Measurements from ENCODE around the gene MLPH. TPM values are rescaled to one million over a fixed set of nuclear protein-coding genes. Genes with fewer than 3 reads are reported as not detected.

The MLPH gene
- total RNA-seq, 1 donor from 2014 or later = 91.0 TPM

DNA sequence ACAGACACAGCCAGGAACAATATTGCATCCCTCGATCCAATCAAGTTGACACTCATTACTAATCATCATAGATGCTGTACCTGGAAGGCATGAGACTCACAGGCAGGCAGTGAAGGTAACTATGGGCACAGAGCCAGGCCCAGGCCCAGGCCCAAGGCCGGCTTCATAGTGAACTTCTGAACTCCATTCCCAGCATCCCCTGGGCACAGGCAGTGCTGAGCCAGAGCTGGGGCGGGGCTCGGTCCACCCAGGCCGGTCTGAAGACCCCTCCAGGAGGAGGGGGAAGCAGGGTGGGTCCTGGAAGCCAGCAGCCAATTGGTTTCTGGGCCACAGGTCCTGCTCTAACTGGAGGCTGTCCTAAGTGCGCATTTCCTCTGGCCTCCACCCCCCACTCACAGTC, 37.6 kb downstream of the MLPH start:
- H3K27ac ChIP-seq = no peak overlapping the region
- H3K4me1 ChIP-seq = no peaks in the 10 kb centered on the region
- H3K4me3 ChIP-seq = no peak overlapping the region
- H3K27me3 ChIP-seq = no peaks in the 10 kb centered on the region
- H3K36me3 ChIP-seq = no peaks in the 10 kb centered on the region
- DNase-seq (ENCODE audit: low spot score in 2 of 2) = no peak
- H3K9me3 ChIP-seq = no peaks in the 10 kb centered on the region
- intact Hi-C loops (cut with DNase I) = no loop called here
- TF ChIP-seq, protein P1, sequence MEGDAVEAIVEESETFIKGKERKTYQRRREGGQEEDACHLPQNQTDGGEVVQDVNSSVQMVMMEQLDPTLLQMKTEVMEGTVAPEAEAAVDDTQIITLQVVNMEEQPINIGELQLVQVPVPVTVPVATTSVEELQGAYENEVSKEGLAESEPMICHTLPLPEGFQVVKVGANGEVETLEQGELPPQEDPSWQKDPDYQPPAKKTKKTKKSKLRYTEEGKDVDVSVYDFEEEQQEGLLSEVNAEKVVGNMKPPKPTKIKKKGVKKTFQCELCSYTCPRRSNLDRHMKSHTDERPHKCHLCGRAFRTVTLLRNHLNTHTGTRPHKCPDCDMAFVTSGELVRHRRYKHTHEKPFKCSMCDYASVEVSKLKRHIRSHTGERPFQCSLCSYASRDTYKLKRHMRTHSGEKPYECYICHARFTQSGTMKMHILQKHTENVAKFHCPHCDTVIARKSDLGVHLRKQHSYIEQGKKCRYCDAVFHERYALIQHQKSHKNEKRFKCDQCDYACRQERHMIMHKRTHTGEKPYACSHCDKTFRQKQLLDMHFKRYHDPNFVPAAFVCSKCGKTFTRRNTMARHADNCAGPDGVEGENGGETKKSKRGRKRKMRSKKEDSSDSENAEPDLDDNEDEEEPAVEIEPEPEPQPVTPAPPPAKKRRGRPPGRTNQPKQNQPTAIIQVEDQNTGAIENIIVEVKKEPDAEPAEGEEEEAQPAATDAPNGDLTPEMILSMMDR (IDR thresholded peaks at IDR 0.05) = no peak

DNA sequence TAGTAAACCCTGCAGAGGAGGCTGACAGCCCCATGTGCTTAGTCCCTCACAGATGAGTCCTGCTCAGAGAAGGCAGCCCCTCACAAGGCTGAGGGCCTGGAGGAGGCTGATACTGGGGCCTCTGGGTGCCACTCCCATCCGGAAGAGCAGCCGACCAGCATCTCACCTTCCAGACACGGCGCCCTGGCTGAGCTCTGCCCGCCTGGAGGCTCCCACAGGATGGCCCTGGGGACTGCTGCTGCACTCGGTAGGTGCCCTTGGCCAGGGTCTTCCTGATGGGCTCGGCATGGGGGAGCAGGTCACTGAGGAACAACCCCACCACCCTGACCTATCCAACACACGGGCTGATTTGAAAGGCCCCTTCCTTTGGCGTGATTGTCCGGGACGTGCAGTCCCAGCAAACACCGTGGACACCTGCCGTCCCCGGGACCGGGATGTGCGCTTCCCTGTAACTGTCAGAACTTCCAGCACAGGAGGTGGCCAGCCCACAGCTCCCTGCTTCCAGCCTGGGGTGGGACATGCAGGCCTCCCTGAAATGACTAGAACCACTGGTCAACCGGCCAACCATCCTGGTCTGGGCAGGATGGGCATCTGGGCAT, 38.6 kb downstream of the MLPH start:
- no peaks in the 10 kb centered on the region for H3K27me3 ChIP-seq
- H3K4me3 ChIP-seq = no peak overlapping the region
- DNase-seq (ENCODE audit: low spot score in 2 of 2) = no peak
- H3K27ac ChIP-seq = no peak overlapping the region
- no peaks in the 10 kb centered on the region for H3K36me3 ChIP-seq
- H3K4me1 ChIP-seq = no peaks in the 10 kb centered on the region
- TF ChIP-seq, protein P1 (IDR thresholded peaks at IDR 0.05) = no peak
- H3K9me3 ChIP-seq = no peaks in the 10 kb centered on the region
- intact Hi-C loops (cut with DNase I) = no loop called here

DNA sequence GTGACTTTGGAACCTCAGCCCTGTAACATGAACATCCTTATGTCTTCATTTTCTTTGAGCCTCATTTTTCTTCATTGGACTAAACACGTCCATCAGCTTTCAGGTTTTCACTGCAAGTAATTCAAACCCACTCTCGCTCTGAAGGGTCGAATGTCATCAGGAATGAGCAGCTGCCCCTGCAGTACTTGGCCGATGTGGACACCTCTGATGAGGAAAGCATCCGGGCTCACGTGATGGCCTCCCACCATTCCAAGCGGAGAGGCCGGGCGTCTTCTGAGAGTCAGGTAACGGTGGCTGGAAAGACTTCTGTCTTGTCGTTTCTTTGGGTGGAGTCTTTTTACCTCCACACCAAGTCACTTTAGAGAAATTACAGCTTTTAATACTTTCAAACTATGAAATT, 40.2 kb downstream of the MLPH start:
- intact Hi-C loops (cut with DNase I) = no loop called here
- H3K4me3 ChIP-seq = no peak overlapping the region
- H3K36me3 ChIP-seq = no peaks in the 10 kb centered on the region
- H3K4me1 ChIP-seq = no peaks in the 10 kb centered on the region
- no peaks in the 10 kb centered on the region for H3K27me3 ChIP-seq
- H3K27ac ChIP-seq = no peak overlapping the region
- TF ChIP-seq, protein P1 (IDR thresholded peaks at IDR 0.05) = no peak
- no peak for DNase-seq (ENCODE audit: low spot score in 2 of 2)
- no peaks in the 10 kb centered on the region for H3K9me3 ChIP-seq

DNA sequence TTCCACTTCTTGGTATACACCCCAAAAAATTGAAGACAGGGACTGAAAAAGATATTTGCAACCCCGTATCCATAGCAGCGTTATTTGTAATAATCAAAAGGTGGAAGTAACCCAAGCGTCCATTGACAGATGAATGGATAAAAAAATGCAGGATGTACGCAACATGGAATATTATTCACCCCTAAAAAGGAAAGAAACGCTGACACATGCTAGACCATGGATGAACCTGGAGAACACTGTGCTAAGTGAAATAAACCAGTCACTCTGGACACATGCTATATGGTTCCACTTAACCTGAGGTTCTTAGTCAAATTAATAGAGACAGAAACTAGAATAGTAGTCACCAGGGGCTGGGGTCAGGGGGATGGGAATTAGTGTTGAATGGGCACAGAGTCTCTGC, 40.7 kb downstream of the MLPH start:
- Histone ChIP-seq H3K9me3 (no peaks in the 10 kb centered on the region), H3K4me1 (no peaks in the 10 kb centered on the region), H3K27me3 (no peaks in the 10 kb centered on the region), H3K36me3 (no peaks in the 10 kb centered on the region), H3K4me3 (no peak overlapping the region), H3K27ac (no peak overlapping the region)
- TF ChIP-seq, protein P1 (IDR thresholded peaks at IDR 0.05) = no peak
- no peak for DNase-seq (ENCODE audit: low spot score in 2 of 2)
- intact Hi-C loops (cut with DNase I) = no loop called here

DNA sequence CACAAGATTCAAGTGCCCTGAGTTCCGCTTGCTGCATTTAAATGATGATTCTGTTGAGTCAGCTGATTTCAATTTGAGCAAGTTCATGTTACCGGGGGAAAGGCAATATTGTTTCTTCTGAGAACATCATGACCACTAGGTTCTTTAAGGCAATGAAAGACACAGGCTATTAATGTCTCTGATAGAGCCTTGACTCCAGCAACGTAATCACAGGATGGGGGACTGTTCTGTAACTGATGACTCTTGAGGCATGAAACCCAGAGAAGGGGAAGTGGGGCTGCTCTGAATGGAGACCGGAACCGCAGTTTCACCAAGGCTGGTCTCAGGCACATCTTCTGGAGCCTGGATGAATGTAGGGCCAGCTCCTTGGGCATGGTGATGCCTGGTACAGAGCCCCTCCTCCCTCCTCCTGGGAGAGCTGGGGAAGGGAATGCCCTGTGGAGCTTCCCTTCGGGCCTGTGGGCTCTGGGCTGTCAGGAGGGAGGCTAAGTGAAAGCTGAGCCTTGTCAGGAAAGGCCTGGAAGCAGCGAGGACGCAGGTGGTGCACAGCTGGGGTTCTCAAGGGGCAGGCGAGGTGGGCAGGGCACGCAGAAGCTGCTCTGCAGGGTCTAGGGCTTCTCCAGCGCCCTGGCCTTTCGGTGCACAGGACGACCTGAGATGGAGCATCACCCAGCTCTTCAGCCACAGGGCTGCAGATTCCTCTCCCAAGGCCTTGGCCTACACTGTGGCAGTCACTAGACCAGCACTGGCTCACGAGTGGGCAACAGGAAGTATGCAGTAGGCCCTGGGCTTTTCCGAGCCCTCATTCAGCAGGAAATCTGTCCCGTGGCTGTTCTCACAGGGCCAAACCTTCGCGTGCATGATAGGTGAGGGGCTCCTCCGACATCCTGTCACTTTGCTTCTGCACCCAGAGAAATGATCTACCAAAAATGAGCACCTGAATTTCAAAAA, 42.7 kb downstream of the MLPH start:
- TF ChIP-seq, protein P1 (IDR thresholded peaks at IDR 0.05) = no peak
- intact Hi-C loops (cut with DNase I) = no loop called here
- no peak for DNase-seq (ENCODE audit: low spot score in 2 of 2)

More for the DNA sequence above, 42.7 kb downstream of the MLPH start:
- Histone ChIP-seq H3K9me3 (no peaks in the 10 kb centered on the region), H3K36me3 (no peaks in the 10 kb centered on the region), H3K4me3 (no peak overlapping the region), H3K4me1 (no peaks in the 10 kb centered on the region), H3K27me3 (no peaks in the 10 kb centered on the region), H3K27ac (no peak overlapping the region)

All from ascending aorta (tissue), 2 donors.